ENCODE measurements around the gene UBALD2.

The UBALD2 gene

GRCh38 chr17:76268015-76268749 is 3.0 kb downstream of the UBALD2 start:
- Histone ChIP-seq H3K4me3 (peak overlapping the region; percentile 25), H3K36me3 (ENCODE audit: insufficient read depth, low read length) (peaks cover 3% of the 10 kb centered on the region; the same call in 1 of the 2 replicates), H3K9me3 (ENCODE audit: low read depth, low read length) (no peaks in the 10 kb centered on the region), H3K9ac (ENCODE audit: insufficient read length) (peak overlapping the region; percentile 22), H3K27ac (peak overlapping the region; percentile 60)
- TF ChIP-seq EZH2 (IDR thresholded peaks at IDR 0.05) (no peak), POLR2AphosphoS5 (IDR thresholded peaks at IDR 0.05; ENCODE audit: borderline replicate concordance, low read depth, low read length) (no peak)
- no peak for DNase-seq (ENCODE audit: low read depth, low spot score)

- no peak overlapping the region for H3K4me3 ChIP-seq
- TF ChIP-seq FOXP2 (optimal IDR thresholded peaks at IDR 0.05; ENCODE audit: control extremely low read depth, extremely low read length, insufficient read depth) = no peak
- TF ChIP-seq POLR2AphosphoS5 (IDR thresholded peaks at IDR 0.05; ENCODE audit: borderline replicate concordance, low read depth, low read length) = no peak
- no peak for TF ChIP-seq EZH2 (IDR thresholded peaks at IDR 0.05)
- DNase-seq (ENCODE audit: low read depth, low spot score) = no peak
- H3K36me3 ChIP-seq (ENCODE audit: insufficient read depth, low read length) = peaks cover 3% of the 10 kb centered on the region; the same call in 1 of the 2 replicates
- no peaks in the 10 kb centered on the region for H3K9me3 ChIP-seq (ENCODE audit: low read depth, low read length)
- H3K27ac ChIP-seq = peak overlapping the region; percentile 63
- H3K9ac ChIP-seq (ENCODE audit: insufficient read length) = no peak overlapping the region
Observed at GRCh38 chr17:76268991-76269981, 4.1 kb downstream of the UBALD2 start.

GRCh38 chr17:76270127-76270592 is 5.0 kb downstream of the UBALD2 start:
- Histone ChIP-seq H3K4me3 (no peak overlapping the region), H3K27ac (no peak overlapping the region), H3K9ac (ENCODE audit: insufficient read length) (no peak overlapping the region), H3K36me3 (ENCODE audit: insufficient read depth, low read length) (peaks cover 3% of the 10 kb centered on the region; the same call in 1 of the 2 replicates), H3K9me3 (ENCODE audit: low read depth, low read length) (no peaks in the 10 kb centered on the region)
- DNase-seq (ENCODE audit: low read depth, low spot score) = no peak
- TF ChIP-seq POLR2AphosphoS5 (IDR thresholded peaks at IDR 0.05; ENCODE audit: borderline replicate concordance, low read depth, low read length) (no peak), EZH2 (IDR thresholded peaks at IDR 0.05) (no peak), FOXP2 (optimal IDR thresholded peaks at IDR 0.05; ENCODE audit: control extremely low read depth, extremely low read length, insufficient read depth) (no peak)

GRCh38 chr17:76270770-76271668 is 5.9 kb downstream of the UBALD2 start:
- no peak for DNase-seq (ENCODE audit: low read depth, low spot score)
- TF ChIP-seq POLR2AphosphoS5 (IDR thresholded peaks at IDR 0.05; ENCODE audit: borderline replicate concordance, low read depth, low read length) (no peak), EZH2 (IDR thresholded peaks at IDR 0.05) (no peak), FOXP2 (optimal IDR thresholded peaks at IDR 0.05; ENCODE audit: control extremely low read depth, extremely low read length, insufficient read depth) (no peak)
- Histone ChIP-seq H3K9me3 (ENCODE audit: low read depth, low read length) (no peaks in the 10 kb centered on the region), H3K36me3 (ENCODE audit: insufficient read depth, low read length) (peaks cover 3% of the 10 kb centered on the region; the same call in 1 of the 2 replicates), H3K4me3 (no peak overlapping the region), H3K9ac (ENCODE audit: insufficient read length) (no peak overlapping the region), H3K27ac (0 out of 2 replicates have a peak overlapping the region, but pooled peaks have one; percentile 36)

- Histone ChIP-seq H3K9ac (ENCODE audit: insufficient read length) (no peak overlapping the region), H3K9me3 (ENCODE audit: low read depth, low read length) (no peaks in the 10 kb centered on the region), H3K27ac (no peak overlapping the region), H3K36me3 (ENCODE audit: insufficient read depth, low read length) (peaks cover 3% of the 10 kb centered on the region; the same call in 1 of the 2 replicates), H3K4me3 (no peak overlapping the region)
- TF ChIP-seq POLR2AphosphoS5 (IDR thresholded peaks at IDR 0.05; ENCODE audit: borderline replicate concordance, low read depth, low read length) (no peak), FOXP2 (optimal IDR thresholded peaks at IDR 0.05; ENCODE audit: control extremely low read depth, extremely low read length, insufficient read depth) (no peak), EZH2 (IDR thresholded peaks at IDR 0.05) (no peak)
- no peak for DNase-seq (ENCODE audit: low read depth, low spot score)
Observed at GRCh38 chr17:76271669-76272540, 6.8 kb downstream of the UBALD2 start.

GRCh38 chr17:76272541-76273444 is 7.6 kb downstream of the UBALD2 start:
- H3K9me3 ChIP-seq (ENCODE audit: low read depth, low read length) = no peaks in the 10 kb centered on the region
- H3K27ac ChIP-seq = no peak overlapping the region
- H3K9ac ChIP-seq (ENCODE audit: insufficient read length) = no peak overlapping the region
- DNase-seq (ENCODE audit: low read depth, low spot score) = no peak
- H3K4me3 ChIP-seq = no peak overlapping the region
- no peak for TF ChIP-seq EZH2 (IDR thresholded peaks at IDR 0.05)
- TF ChIP-seq FOXP2 (optimal IDR thresholded peaks at IDR 0.05; ENCODE audit: control extremely low read depth, extremely low read length, insufficient read depth) = no peak
- no peak for TF ChIP-seq POLR2AphosphoS5 (IDR thresholded peaks at IDR 0.05; ENCODE audit: borderline replicate concordance, low read depth, low read length)
- peaks cover 3% of the 10 kb centered on the region; the same call in 1 of the 2 replicates for H3K36me3 ChIP-seq (ENCODE audit: insufficient read depth, low read length)
